Duodenal mucosa (tissue), 2 donors: Measurements from ENCODE around the gene CHRNB2.

ENCODE experiments used
- H3K27ac ChIP-seq: one replicate; pipeline ENCODE4 v1.7.0; 2013; ENCODE audit warnings: low read depth, low read length
- H3K27me3 ChIP-seq, 2 donors: one replicate each; pipeline ENCODE4 v1.7.0; 2013; ENCODE audit warnings: low read length in 2 of 2, control low read depth in 1 of 2; ENCODE audit not compliant: insufficient read depth in 2 of 2, control insufficient read depth in 1 of 2
- H3K36me3 ChIP-seq, 2 donors: one replicate each; pipeline ENCODE4 v1.7.0; 2013; ENCODE audit warnings: low read length in 2 of 2, control low read depth in 1 of 2; ENCODE audit not compliant: insufficient read depth in 2 of 2, control insufficient read depth in 1 of 2
- H3K4me1 ChIP-seq, 2 donors: one replicate each; pipeline ENCODE4 v1.7.0; 2013; ENCODE audit warnings: low read length in 2 of 2, control low read depth in 1 of 2; ENCODE audit not compliant: insufficient read depth in 2 of 2, control insufficient read depth in 1 of 2
- H3K4me3 ChIP-seq, 2 donors: one replicate each; pipeline ENCODE4 v1.7.0; 2013; ENCODE audit warnings: low read length in 2 of 2, low read depth in 1 of 2
- H3K9ac ChIP-seq, 2 donors: one replicate each; pipeline ENCODE4 v1.7.0; 2013; ENCODE audit warnings: low read length in 2 of 2, low read depth in 1 of 2
- H3K9me3 ChIP-seq, 2 donors: one replicate each; pipeline ENCODE4 v1.7.0; 2013; ENCODE audit warnings: low read length in 2 of 2, control low read depth in 1 of 2; ENCODE audit not compliant: control insufficient read depth in 1 of 2

Gene CHRNB2

GRCh38 chr1:154608397-154609270 lies 41.1 kb downstream of the CHRNB2 start:
- Histone ChIP-seq H3K9me3 (no peaks in the 10 kb centered on the region), H3K9ac (peak overlapping the region; percentile 79 to 100), H3K36me3 (peaks cover 0 to 7% of the 10 kb centered on the region in 2 donors), H3K4me1 (peaks cover 17 to 32% of the 10 kb centered on the region in 2 donors), H3K4me3 (peak overlapping the region; percentile 90 to 99), H3K27ac (peak overlapping the region; percentile 93), H3K27me3 (no peaks in the 10 kb centered on the region)

GRCh38 chr1:154609398-154610380 lies 42.1 kb downstream of the CHRNB2 start:
- Histone ChIP-seq H3K4me3 (no peak overlapping the region), H3K27ac (no peak overlapping the region), H3K9ac (peak overlapping the region in 1 of 2 donors; percentile 79), H3K9me3 (no peaks in the 10 kb centered on the region), H3K4me1 (peaks cover 16 to 27% of the 10 kb centered on the region in 2 donors), H3K36me3 (peaks cover 0 to 5% of the 10 kb centered on the region in 2 donors), H3K27me3 (no peaks in the 10 kb centered on the region)

- Histone ChIP-seq H3K4me3 (no peak overlapping the region), H3K27ac (no peak overlapping the region), H3K27me3 (no peaks in the 10 kb centered on the region), H3K9me3 (no peaks in the 10 kb centered on the region), H3K9ac (no peak overlapping the region), H3K36me3 (no peaks in the 10 kb centered on the region), H3K4me1 (peaks cover 4 to 11% of the 10 kb centered on the region in 2 donors)
Observed at GRCh38 chr1:154611150-154611862, 43.7 kb downstream of the CHRNB2 start.

- Histone ChIP-seq H3K27ac (no peak overlapping the region), H3K4me1 (peaks cover 0 to 3% of the 10 kb centered on the region in 2 donors), H3K9ac (no peak overlapping the region), H3K27me3 (no peaks in the 10 kb centered on the region), H3K36me3 (no peaks in the 10 kb centered on the region), H3K4me3 (no peak overlapping the region), H3K9me3 (no peaks in the 10 kb centered on the region)
Observed at GRCh38 chr1:154614247-154614646, 46.7 kb downstream of the CHRNB2 start.

- H3K27me3 ChIP-seq, result no peaks in the 10 kb centered on the region
- no peaks in the 10 kb centered on the region for H3K36me3 ChIP-seq
- no peak overlapping the region for H3K9ac ChIP-seq
- no peak overlapping the region for H3K27ac ChIP-seq
- no peaks in the 10 kb centered on the region for H3K4me1 ChIP-seq
- no peak overlapping the region for H3K4me3 ChIP-seq
- no peaks in the 10 kb centered on the region for H3K9me3 ChIP-seq
Observed at GRCh38 chr1:154614901-154615300, 47.3 kb downstream of the CHRNB2 start.

- Histone ChIP-seq H3K9ac (no peak overlapping the region), H3K4me3 (no peak overlapping the region), H3K27ac (no peak overlapping the region), H3K9me3 (no peaks in the 10 kb centered on the region), H3K36me3 (no peaks in the 10 kb centered on the region), H3K27me3 (no peaks in the 10 kb centered on the region), H3K4me1 (no peaks in the 10 kb centered on the region)
Observed at GRCh38 chr1:154615411-154615810, 47.8 kb downstream of the CHRNB2 start.

- H3K36me3 ChIP-seq, result no peaks in the 10 kb centered on the region
- no peak overlapping the region for H3K9ac ChIP-seq
- no peaks in the 10 kb centered on the region for H3K4me1 ChIP-seq
- H3K27me3 ChIP-seq, result no peaks in the 10 kb centered on the region
- H3K4me3 ChIP-seq, result no peak overlapping the region
- no peak overlapping the region for H3K27ac ChIP-seq
- H3K9me3 ChIP-seq, result no peaks in the 10 kb centered on the region
Observed at GRCh38 chr1:154616659-154617345, 49.2 kb downstream of the CHRNB2 start.

GRCh38 chr1:154619181-154619948 lies 51.8 kb downstream of the CHRNB2 start:
- Histone ChIP-seq H3K4me1 (peaks cover 0 to 3% of the 10 kb centered on the region in 2 donors), H3K9ac (no peak overlapping the region), H3K36me3 (no peaks in the 10 kb centered on the region), H3K4me3 (no peak overlapping the region), H3K9me3 (no peaks in the 10 kb centered on the region), H3K27me3 (no peaks in the 10 kb centered on the region), H3K27ac (no peak overlapping the region)

- H3K9ac ChIP-seq, result no peak overlapping the region
- no peak overlapping the region for H3K27ac ChIP-seq
- no peak overlapping the region for H3K4me3 ChIP-seq
- H3K36me3 ChIP-seq, result no peaks in the 10 kb centered on the region
- no peaks in the 10 kb centered on the region for H3K9me3 ChIP-seq
- peaks cover 0 to 3% of the 10 kb centered on the region in 2 donors for H3K4me1 ChIP-seq
- no peaks in the 10 kb centered on the region for H3K27me3 ChIP-seq
Observed at GRCh38 chr1:154620751-154621150, 53.2 kb downstream of the CHRNB2 start.
